Hepatocyte (in vitro differentiated cells): Measurements from ENCODE around the gene OVAAL. TPM values are rescaled to one million over a fixed set of nuclear protein-coding genes. Genes with fewer than 3 reads are reported as not detected.

ENCODE experiments used
- DNase-seq: peaks from one replicate; pipeline ENCODE4 v3.0.0-alpha.2; 2016; ENCODE audit warnings: low spot score
- H2AFZ ChIP-seq: fragments of 200-600 bp; sonication (generic); 2 replicates; pipeline ENCODE4 v1.6.0; 2016; ENCODE audit warnings: antibody characterized with exemption, mild to moderate bottlenecking
- H3K27ac ChIP-seq: fragments of 200-600 bp; sonication (generic); 2 replicates; pipeline ENCODE4 v1.5.1; 2016; ENCODE audit warnings: mild to moderate bottlenecking
- H3K27me3 ChIP-seq: fragments of 200-600 bp; sonication (generic); 2 replicates; pipeline ENCODE4 v1.6.1; 2016
- H3K36me3 ChIP-seq: fragments of 200-600 bp; sonication (generic); replicated peaks from 2 replicates; pipeline ENCODE4 v1.5.1; 2016; ENCODE audit warnings: low read depth; ENCODE audit not compliant: insufficient read depth
- H3K4me1 ChIP-seq: fragments of 200-600 bp; sonication (generic); 2 replicates; pipeline ENCODE4 v1.5.1; 2016; ENCODE audit warnings: mild to moderate bottlenecking, moderate library complexity; ENCODE audit not compliant: insufficient read depth
- H3K4me2 ChIP-seq: fragments of 200-600 bp; sonication (generic); 2 replicates; pipeline ENCODE4 v1.6.0; 2016
- H3K4me3 ChIP-seq: fragments of 200-600 bp; sonication (generic); 2 replicates; pipeline ENCODE4 v1.5.1; 2016; ENCODE audit warnings: mild to moderate bottlenecking
- H3K79me2 ChIP-seq: fragments of 200-600 bp; sonication (generic); 2 replicates; pipeline ENCODE4 v1.6.0; 2017; ENCODE audit warnings: mild to moderate bottlenecking
- H3K9me2 ChIP-seq: fragments of 200-600 bp; sonication (generic); replicated peaks from 2 replicates; pipeline ENCODE4 v1.6.0; 2017; ENCODE audit warnings: mild to moderate bottlenecking; ENCODE audit not compliant: insufficient read depth
- H3K9me3 ChIP-seq: fragments of 200-600 bp; sonication (generic); 2 replicates; pipeline ENCODE4 v1.5.1; 2016; ENCODE audit warnings: low read depth, mild to moderate bottlenecking
- H4K20me1 ChIP-seq: fragments of 200-600 bp; sonication (generic); 2 replicates; pipeline ENCODE4 v1.6.0; 2016; ENCODE audit warnings: mild to moderate bottlenecking; ENCODE audit not compliant: insufficient read depth, poor library complexity, severe bottlenecking
- CTCF ChIP-seq: fragments of 200-600 bp; sonication (generic); IDR thresholded peaks from 2 replicates; pipeline ENCODE4 v1.5.1; 2016; ENCODE audit warnings: antibody characterized with exemption, mild to moderate bottlenecking; ENCODE audit not compliant: poor library complexity
- EZH2 ChIP-seq: fragments of 200-600 bp; sonication (generic); IDR thresholded peaks from 2 replicates; pipeline ENCODE4 v1.6.1; 2016; ENCODE audit warnings: antibody characterized with exemption, mild to moderate bottlenecking, borderline replicate concordance
- EZH2phosphoT487 ChIP-seq: fragments of 200-600 bp; sonication (generic); IDR thresholded peaks from one replicate; pipeline ENCODE4 v1.6.1; 2018; ENCODE audit warnings: antibody characterized with exemption, mild to moderate bottlenecking, low read depth, moderate library complexity; ENCODE audit not compliant: unreplicated experiment, severe bottlenecking
- WGBS: methylation state at CpG from one replicate; pipeline ENCODE4 v1.1.6; 2016; ENCODE audit warnings: low lambda C conversion rate; ENCODE audit errors: missing lambda C conversion rate; 5-methylcytosine and 5-hydroxymethylcytosine counted together
- polyA plus RNA-seq: library from polyadenylated mRNA; unstranded; fragments of >200 nt; fragmentation: Nextera tagmentation; extraction: Ambion mirVana; gene quantifications from 2 replicates; pipeline ENCODE4 v1.2.1, GENCODE V29; 2016
- small RNA-seq: library from RNA; depleted of rRNA; stranded (forward); fragments of <200 nt; gene quantifications from one replicate; pipeline ENCODE3, GENCODE V24; 2014
- total RNA-seq: library from RNA; depleted of rRNA; stranded (reverse); fragments of >200 nt; gene quantifications from 2 replicates; pipeline ENCODE4 v1.2.3, GENCODE V29; 2014

Gene OVAAL
- total and polyA plus RNA-seq, 2 experiments from 2014 or later = not detected

DNA sequence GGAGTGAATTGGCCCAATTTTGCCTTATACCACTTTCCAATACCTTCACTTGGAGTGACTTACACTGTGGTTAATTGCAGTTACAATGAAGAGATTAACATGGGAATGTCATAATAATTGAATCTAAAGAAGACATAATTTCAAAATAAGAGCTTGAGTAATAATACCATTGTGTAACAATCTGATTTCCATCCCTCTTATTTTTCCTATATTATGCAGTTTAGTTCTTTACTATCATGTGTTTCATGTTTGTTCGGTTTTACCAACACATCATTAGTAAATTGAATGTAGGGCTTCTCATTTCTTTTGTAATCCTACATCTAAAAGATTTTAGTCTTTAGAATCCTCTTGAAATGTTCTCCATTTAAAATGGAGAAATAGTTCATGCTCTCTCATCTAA lies 53.9 kb downstream of the OVAAL start:
- Histone ChIP-seq H3K4me3 (no peak overlapping the region), H3K4me2 (no peak overlapping the region), H3K9me2 (no peaks in the 10 kb centered on the region), H2AFZ (no peak overlapping the region), H4K20me1 (no peaks in the 10 kb centered on the region), H3K27ac (no peak overlapping the region), H3K36me3 (no peaks in the 10 kb centered on the region), H3K9me3 (no peaks in the 10 kb centered on the region), H3K79me2 (no peaks in the 10 kb centered on the region), H3K27me3 (no peaks in the 10 kb centered on the region), H3K4me1 (no peaks in the 10 kb centered on the region)
- WGBS = 97% methylated on average over 1 of the region's 1 CpG
- DNase-seq = no peak
- TF ChIP-seq EZH2 (no peak), EZH2phosphoT487 (no peak), CTCF (no peak)

- H3K4me3 ChIP-seq = no peak overlapping the region
- TF ChIP-seq EZH2 = no peak
- TF ChIP-seq EZH2phosphoT487 = no peak
- no peak for TF ChIP-seq CTCF
- no peaks in the 10 kb centered on the region for H3K36me3 ChIP-seq
- no peaks in the 10 kb centered on the region for H3K9me2 ChIP-seq
- H3K4me2 ChIP-seq = no peak overlapping the region
- H3K27ac ChIP-seq = no peak overlapping the region
- H4K20me1 ChIP-seq = no peaks in the 10 kb centered on the region
- DNase-seq = no peak
- WGBS = 60% methylated on average over 5 of the region's 5 CpGs
- H2AFZ ChIP-seq = no peak overlapping the region
- no peaks in the 10 kb centered on the region for H3K9me3 ChIP-seq
- H3K27me3 ChIP-seq = no peaks in the 10 kb centered on the region
- no peaks in the 10 kb centered on the region for H3K79me2 ChIP-seq
- H3K4me1 ChIP-seq = no peaks in the 10 kb centered on the region
Observed at GRCh38 chr1:180614730-180615129, 56.0 kb downstream of the OVAAL start.

DNA sequence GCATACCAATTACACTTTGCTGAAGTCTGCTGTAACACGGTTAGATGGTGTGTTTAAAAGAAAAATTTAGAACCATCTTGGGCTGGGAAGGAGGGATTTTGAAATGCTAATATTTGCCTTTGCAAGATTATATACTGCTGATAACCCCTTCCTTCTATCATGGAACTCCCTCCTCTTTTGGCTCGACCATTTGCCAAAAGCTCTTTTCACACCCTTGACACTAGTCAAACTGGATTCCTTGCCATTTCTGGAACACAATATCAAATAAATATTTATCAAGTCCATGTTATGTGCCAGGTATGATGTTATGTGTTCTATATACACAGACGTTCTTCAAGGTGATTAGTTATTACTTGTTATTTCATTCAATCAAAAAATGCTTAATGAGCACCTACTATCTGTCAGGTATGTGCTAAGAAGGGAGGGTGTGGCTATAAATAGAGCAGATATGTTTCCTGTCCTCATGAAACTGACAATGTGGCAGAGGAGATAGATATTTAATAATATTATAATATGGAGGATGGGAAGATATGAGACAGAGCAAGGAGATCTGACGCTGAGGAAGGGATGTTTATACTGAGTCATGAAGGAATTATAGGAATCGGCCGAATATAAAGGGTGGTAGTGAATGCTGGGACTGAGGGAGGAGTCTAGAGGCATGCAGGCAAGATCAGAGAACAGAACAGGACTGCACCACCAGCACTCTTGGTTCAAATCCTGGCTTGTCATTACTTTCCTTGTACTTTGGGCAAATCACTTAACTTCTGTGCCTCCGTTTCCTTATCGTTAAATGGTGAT lies 56.9 kb downstream of the OVAAL start:
- Histone ChIP-seq H2AFZ (no peak overlapping the region), H3K36me3 (no peaks in the 10 kb centered on the region), H3K27ac (no peak overlapping the region), H3K79me2 (no peaks in the 10 kb centered on the region), H3K9me2 (no peaks in the 10 kb centered on the region), H4K20me1 (no peaks in the 10 kb centered on the region), H3K9me3 (no peaks in the 10 kb centered on the region), H3K4me1 (no peaks in the 10 kb centered on the region), H3K27me3 (no peaks in the 10 kb centered on the region), H3K4me2 (no peak overlapping the region), H3K4me3 (no peak overlapping the region)
- no peak for DNase-seq
- WGBS = 63% methylated on average over 8 of the region's 8 CpGs
- no peak for TF ChIP-seq EZH2
- TF ChIP-seq CTCF = no peak
- no peak for TF ChIP-seq EZH2phosphoT487

Small RNA genes within 50 kb of the gene (small RNA-seq; reads per million reads assigned to genes)
- gene RF00019 = not detected

Other genes starting within 250 kb of the OVAAL start
- 40.2 and 45.8 TPM in 2 replicates for gene ACBD6, start 56.4 kb upstream of the OVAAL start, total RNA-seq
- 36.3 and 45.8 TPM in 2 replicates for gene ACBD6, start 56.4 kb upstream of the OVAAL start, polyA plus RNA-seq
- gene XPR1, start 73.1 kb downstream of the OVAAL start, total RNA-seq = 41.5 and 45.7 TPM in 2 replicates
- 14.6 and 18.2 TPM in 2 replicates for gene XPR1, start 73.1 kb downstream of the OVAAL start, polyA plus RNA-seq